DND-41 (cell line): Measurements from ENCODE around the gene TSPEAR.

Experiments used
- EZH2 ChIP-seq: IDR thresholded peaks from 3 replicates; pipeline ENCODE4 v1.6.1; 2012; ENCODE audit warnings: borderline replicate concordance, low read depth, mild to moderate bottlenecking, moderate library complexity, low read length, inconsistent platforms; ENCODE audit not compliant: severe bottlenecking
- TF ChIP-seq, protein P1 (sequence below): IDR thresholded peaks from 2 replicates; pipeline ENCODE4 v1.5.1; 2012; ENCODE audit warnings: borderline replicate concordance, low read length, moderate library complexity, mild to moderate bottlenecking; ENCODE audit not compliant: poor library complexity, severe bottlenecking; ENCODE audit errors: extremely low read depth

DNA sequence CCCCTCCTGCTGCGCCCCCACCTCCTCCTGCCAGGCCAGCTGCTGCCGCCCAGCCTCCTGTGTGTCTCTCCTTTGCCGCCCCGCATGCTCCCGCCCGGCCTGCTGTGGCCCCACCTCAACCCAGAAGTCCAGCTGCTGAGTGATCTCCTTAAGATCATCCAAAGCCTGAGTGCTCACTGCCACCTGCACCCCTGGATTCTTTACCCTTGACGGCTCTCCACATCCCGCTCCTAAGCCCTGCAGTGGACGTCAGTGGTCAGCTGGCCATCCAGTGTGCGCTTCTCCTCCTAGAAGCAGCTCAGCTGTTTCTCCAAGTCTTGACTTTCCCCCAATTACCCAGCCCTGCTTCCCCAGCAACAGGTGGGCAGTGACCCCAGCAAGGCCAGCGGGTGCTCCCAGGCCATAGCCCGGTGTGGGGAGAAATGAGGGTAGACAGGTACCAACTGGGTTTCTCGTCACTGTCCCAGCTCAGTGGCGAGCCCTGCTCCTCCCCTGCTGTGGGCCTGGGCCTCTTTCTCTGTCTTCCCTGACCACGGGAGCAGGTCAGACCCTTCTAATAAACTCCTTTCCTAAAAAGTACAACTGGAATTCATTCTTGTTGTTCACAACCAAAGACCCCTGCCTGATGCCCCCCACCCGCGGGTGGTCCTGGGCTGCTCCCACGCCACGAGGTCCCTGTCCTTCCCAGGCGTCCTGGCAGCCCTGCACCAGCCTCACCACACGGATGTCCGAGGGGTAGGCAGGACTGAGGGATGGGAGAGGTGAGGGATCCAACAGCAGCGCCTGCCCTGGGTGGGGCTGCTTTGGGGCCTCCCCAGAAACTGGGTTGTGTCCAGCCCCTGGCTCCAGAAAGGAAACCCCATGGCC lies 109.5 kb downstream of the TSPEAR start:
- TF ChIP-seq, protein P1, sequence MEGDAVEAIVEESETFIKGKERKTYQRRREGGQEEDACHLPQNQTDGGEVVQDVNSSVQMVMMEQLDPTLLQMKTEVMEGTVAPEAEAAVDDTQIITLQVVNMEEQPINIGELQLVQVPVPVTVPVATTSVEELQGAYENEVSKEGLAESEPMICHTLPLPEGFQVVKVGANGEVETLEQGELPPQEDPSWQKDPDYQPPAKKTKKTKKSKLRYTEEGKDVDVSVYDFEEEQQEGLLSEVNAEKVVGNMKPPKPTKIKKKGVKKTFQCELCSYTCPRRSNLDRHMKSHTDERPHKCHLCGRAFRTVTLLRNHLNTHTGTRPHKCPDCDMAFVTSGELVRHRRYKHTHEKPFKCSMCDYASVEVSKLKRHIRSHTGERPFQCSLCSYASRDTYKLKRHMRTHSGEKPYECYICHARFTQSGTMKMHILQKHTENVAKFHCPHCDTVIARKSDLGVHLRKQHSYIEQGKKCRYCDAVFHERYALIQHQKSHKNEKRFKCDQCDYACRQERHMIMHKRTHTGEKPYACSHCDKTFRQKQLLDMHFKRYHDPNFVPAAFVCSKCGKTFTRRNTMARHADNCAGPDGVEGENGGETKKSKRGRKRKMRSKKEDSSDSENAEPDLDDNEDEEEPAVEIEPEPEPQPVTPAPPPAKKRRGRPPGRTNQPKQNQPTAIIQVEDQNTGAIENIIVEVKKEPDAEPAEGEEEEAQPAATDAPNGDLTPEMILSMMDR, result no peak
- no peak for TF ChIP-seq EZH2
